A549 (cell line): ENCODE results near the gene GPANK1. TPM values are rescaled to one million over a fixed set of nuclear protein-coding genes. Genes with fewer than 3 reads are reported as not detected.

Source experiments
- ATAC-seq, 2 experiments: fragments of 200-7000 bp in 1 of 2; fragments of >200 bp in 1 of 2; cut with Nextera tagmentation in 1 of 2; cut with Tn5 transposase in 1 of 2; 3 replicates each; pipeline versions ENCODE4 v1.8.0 to v1.9.1; 2018 to 2020; ENCODE audit warnings: mild to moderate bottlenecking in 1 of 2, moderate library complexity in 1 of 2
- CTCF ChIA-PET: fragments of 300-600 bp; sonication (Branson Sonifier 250); formaldehyde crosslinking; extraction: SDS; loops from one replicate; lab custom pipeline; 2021; ENCODE audit warnings: antibody characterized with exemption, inconsistent platforms; lab: Yijun Ruan, JAX
- POLR2A ChIA-PET: fragments of 350-600 bp; formaldehyde crosslinking; extraction: SDS; loops from one replicate; lab custom pipeline; 2021; ENCODE audit warnings: antibody characterized with exemption, inconsistent platforms; lab: Yijun Ruan, JAX
- DNase-seq, 2 experiments: peaks; one replicate each; pipeline versions ENCODE4 v3.0.0 to v3.0.0-alpha.2; 2011 to 2016; ENCODE audit warnings: low read depth in 1 of 2, low spot score in 1 of 2
- FAIRE-seq: peaks from 2 replicates; lab custom pipeline; 2011; peaks lifted over from hg19 to GRCh38; lab: Jason Lieb, UNC
- H3K27ac ChIP-seq, 2 experiments: fragments of >200 bp; sonication (Bioruptor Twin); formaldehyde crosslinking; 3 replicates each; pipeline ENCODE4 v1.5.1; 2016 to 2017
- H3K4me1 ChIP-seq: fragments of >200 bp; sonication (Bioruptor Twin); formaldehyde crosslinking; 3 replicates; pipeline ENCODE4 v1.6.1; 2016
- H3K4me2 ChIP-seq: fragments of >200 bp; sonication (Bioruptor Twin); formaldehyde crosslinking; 3 replicates; pipeline ENCODE4 v1.6.1; 2016
- H3K4me3 ChIP-seq: fragments of >200 bp; sonication (Bioruptor Twin); formaldehyde crosslinking; 3 replicates; pipeline ENCODE4 v1.5.1; 2016
- H3K9me3 ChIP-seq: fragments of >200 bp; sonication (Bioruptor Twin); formaldehyde crosslinking; 3 replicates; pipeline ENCODE4 v1.6.1; 2016
- ATOH8 ChIP-seq: fragments of 250-450 bp; sonication (Bioruptor Pico); IDR thresholded peaks from 2 replicates; pipeline ENCODE4 v1.5.0; 2020; ENCODE audit warnings: low read depth, mild to moderate bottlenecking, moderate library complexity
- BHLHE40 ChIP-seq: IDR thresholded peaks from 2 replicates; pipeline ENCODE4 v1.6.1; 2012; ENCODE audit warnings: low read depth, low read length, inconsistent platforms
- CEBPB ChIP-seq, 2 experiments: fragments of >200 bp in 1 of 2; sonication (Bioruptor Twin) in 1 of 2; formaldehyde crosslinking in 1 of 2; IDR thresholded peaks; 2 replicates each; pipeline ENCODE4 v1.6.1; 2012 to 2016
- CHD2 ChIP-seq: fragments of 150-350 bp; IDR thresholded peaks from 2 replicates; pipeline ENCODE4 v1.6.1; 2014; ENCODE audit warnings: low read length; ENCODE audit not compliant: partially characterized antibody
- EP300 ChIP-seq, 2 experiments: fragments of >200 bp; sonication (Bioruptor Twin); formaldehyde crosslinking; IDR thresholded peaks; 2 replicates in 1 of 2; 3 replicates in 1 of 2; pipeline ENCODE4 v1.6.1; 2016 to 2017
- ESRRA ChIP-seq: fragments of 150-350 bp; IDR thresholded peaks from 2 replicates; pipeline ENCODE4 v1.6.1; 2014; ENCODE audit warnings: mild to moderate bottlenecking, low read length, borderline replicate concordance
- FOSB ChIP-seq: fragments of 250-450 bp; sonication (Bioruptor Pico); IDR thresholded peaks from 2 replicates; pipeline ENCODE4 v1.5.0; 2020; ENCODE audit warnings: mild to moderate bottlenecking, moderate library complexity
- HOXA7 ChIP-seq: fragments of 250-450 bp; sonication (Bioruptor Pico); IDR thresholded peaks from 2 replicates; pipeline ENCODE4 v1.5.0; 2020; ENCODE audit warnings: mild to moderate bottlenecking, moderate library complexity
- JUNB ChIP-seq: fragments of >200 bp; sonication (Bioruptor Twin); formaldehyde crosslinking; IDR thresholded peaks from 2 replicates; pipeline ENCODE4 v1.6.1; 2016
- KDM1A ChIP-seq: fragments of 200-600 bp; sonication (generic); IDR thresholded peaks from 2 replicates; pipeline ENCODE4 v1.6.1; 2016; ENCODE audit warnings: low read depth, mild to moderate bottlenecking
- KDM5A ChIP-seq: fragments of 200-600 bp; sonication (generic); IDR thresholded peaks from 2 replicates; pipeline ENCODE4 v1.6.1; 2016; ENCODE audit warnings: antibody characterized with exemption, mild to moderate bottlenecking
- MAFK ChIP-seq: fragments of 450-650 bp; IDR thresholded peaks from 2 replicates; pipeline ENCODE4 v1.6.1; 2014; ENCODE audit not compliant: partially characterized antibody
- MAZ ChIP-seq: fragments of 150-350 bp; IDR thresholded peaks from 2 replicates; pipeline ENCODE4 v1.6.1; 2014; ENCODE audit warnings: antibody characterized with exemption, low read depth, low read length, borderline replicate concordance
- NFE2L2 ChIP-seq: fragments of 150-350 bp; conservative IDR thresholded peaks from 2 replicates; pipeline ENCODE4 v1.6.1; 2014; ENCODE audit warnings: low read length
- NPAS2 ChIP-seq: fragments of 250-450 bp; sonication (Bioruptor Pico); IDR thresholded peaks from 2 replicates; pipeline ENCODE4 v1.8.0; 2022; ENCODE audit warnings: mild to moderate bottlenecking, moderate library complexity, borderline replicate concordance
- NR3C1 ChIP-seq: fragments of >200 bp; sonication (Bioruptor Twin); formaldehyde crosslinking; IDR thresholded peaks from 3 replicates; pipeline ENCODE4 v1.6.1; 2017
- RARB ChIP-seq: fragments of 250-450 bp; sonication (Bioruptor Pico); IDR thresholded peaks from 2 replicates; pipeline ENCODE4 v1.8.0; 2021; ENCODE audit warnings: mild to moderate bottlenecking, moderate library complexity
- RCOR1 ChIP-seq: fragments of 150-350 bp; IDR thresholded peaks from 2 replicates; pipeline ENCODE4 v1.6.1; 2014; ENCODE audit warnings: antibody characterized with exemption, low read length, low read depth
- RFX5 ChIP-seq: fragments of 450-650 bp; IDR thresholded peaks from 2 replicates; pipeline ENCODE4 v1.7.1; 2014; ENCODE audit warnings: antibody characterized with exemption, mild to moderate bottlenecking, moderate library complexity
- RNF2 ChIP-seq: fragments of 200-600 bp; sonication (generic); IDR thresholded peaks from 2 replicates; pipeline ENCODE4 v1.6.1; 2016; ENCODE audit warnings: low read depth, mild to moderate bottlenecking, antibody characterized with exemption, moderate library complexity, borderline replicate concordance
- SMC3 ChIP-seq: fragments of >200 bp; sonication (Bioruptor Twin); formaldehyde crosslinking; IDR thresholded peaks from 3 replicates; pipeline ENCODE4 v1.6.1; 2018; ENCODE audit warnings: inconsistent platforms
- ZC3H11A ChIP-seq: fragments of 450-650 bp; IDR thresholded peaks from 2 replicates; pipeline ENCODE4 v1.6.1; 2014; ENCODE audit warnings: antibody characterized with exemption, mild to moderate bottlenecking
- ZFP36 ChIP-seq: fragments of 450-650 bp; IDR thresholded peaks from 2 replicates; pipeline ENCODE4 v1.6.1; 2014; ENCODE audit warnings: borderline replicate concordance; ENCODE audit not compliant: partially characterized antibody
- ZNF302 ChIP-seq: fragments of 250-450 bp; sonication (Bioruptor Pico); IDR thresholded peaks from 2 replicates; pipeline ENCODE4 v1.9.0; 2021; ENCODE audit warnings: inconsistent platforms, mild to moderate bottlenecking, moderate library complexity
- WGBS: methylation state at CpG from one replicate; pipeline ENCODE4 v1.1.6; 2017; ENCODE audit errors: missing lambda C conversion rate; 5-methylcytosine and 5-hydroxymethylcytosine counted together
- polyA plus RNA-seq, 4 experiments: library from polyadenylated mRNA; depleted of rRNA in 3 of 4; stranded (reverse); fragments of >200 nt; fragmentation: RNase III in 1 of 4; extraction: RNeasy Plus Mini Kit Qiagen cat#74134 plus additional on column Dnase treatment in 1 of 4; gene quantifications; 2 replicates in 3 of 4; 3 replicates in 1 of 4; pipeline ENCODE4 v1.2.3, GENCODE V29; 2011 to 2017
- TF ChIP-seq, protein P1 (sequence below): fragments of 250-450 bp; sonication (Bioruptor Pico); IDR thresholded peaks from 2 replicates; pipeline ENCODE4 v1.5.0; 2021; ENCODE audit warnings: mild to moderate bottlenecking, moderate library complexity, borderline replicate concordance
- TF ChIP-seq, protein P2 (sequence below): fragments of >200 bp; sonication (Bioruptor Twin); formaldehyde crosslinking; IDR thresholded peaks from 3 replicates; pipeline ENCODE4 v1.6.1; 2016
- TF ChIP-seq, protein P3 (sequence below): fragments of >200 bp; sonication (Bioruptor Twin); formaldehyde crosslinking; IDR thresholded peaks from 2 replicates; pipeline ENCODE4 v1.6.1; 2016
- TF ChIP-seq, protein P4 (sequence below): fragments of 150-350 bp; IDR thresholded peaks from 2 replicates; pipeline ENCODE4 v1.6.1; 2014; ENCODE audit warnings: low read depth, mild to moderate bottlenecking, low read length

The GPANK1 gene
- polyA plus RNA-seq, 2 of the 4 experiments (the other 2 are of a cell fraction) = 11.0 TPM

DNA sequence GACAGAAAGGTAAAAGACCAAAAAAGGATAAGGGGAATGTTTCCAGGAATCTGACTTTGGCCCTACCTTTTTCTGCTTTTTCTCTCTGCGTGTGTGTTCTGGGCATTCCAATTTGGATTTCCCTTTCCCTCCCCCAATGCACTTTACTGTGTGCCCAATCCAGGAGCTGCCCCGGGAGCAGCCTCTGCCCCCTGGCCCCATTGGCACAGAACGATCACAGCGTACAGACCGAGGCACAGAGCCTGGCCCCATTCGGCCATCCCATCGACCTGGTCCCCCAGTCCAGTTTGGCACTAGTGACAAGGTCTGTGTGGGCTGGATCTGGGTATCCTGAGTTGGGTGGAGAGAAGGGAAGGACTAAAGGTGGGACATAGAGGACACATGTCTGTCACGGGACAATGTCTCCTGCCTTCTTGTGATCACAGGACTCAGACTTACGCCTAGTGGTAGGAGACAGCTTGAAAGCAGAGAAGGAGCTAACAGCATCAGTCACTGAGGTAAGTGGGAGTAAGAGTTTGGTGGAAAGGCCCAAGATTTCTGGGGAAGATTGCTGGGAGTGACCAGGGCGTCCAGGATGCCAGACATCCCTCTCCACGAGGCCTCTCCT, 29.7 kb downstream of the GPANK1 start:
- Histone ChIP-seq H3K9me3 (no peaks in the 10 kb centered on the region), H3K4me2 (no peak overlapping the region), H3K4me1 (no peaks in the 10 kb centered on the region), H3K4me3 (no peak overlapping the region)
- ChIA-PET CTCF (interaction anchor here (1.8 to 2.2 kb wide), 2 partner anchors 19 to 88 kb away, joined by 7 to 8 read pairs; partner anchors contain the start of genes ATP6V1G2 and NFKBIL1), POLR2A (interaction anchor here (1.5 kb wide), 1 partner anchor 17 kb away, joined by 3 read pairs; no protein-coding TSS in a partner anchor)
- ATAC-seq (no peak), FAIRE-seq (no peak), DNase-seq (no peak)
- 84% methylated on average over 11 of the region's 11 CpGs for WGBS
- TF ChIP-seq NR3C1 = no peak
- no peak for TF ChIP-seq MAZ
- TF ChIP-seq, protein P1, sequence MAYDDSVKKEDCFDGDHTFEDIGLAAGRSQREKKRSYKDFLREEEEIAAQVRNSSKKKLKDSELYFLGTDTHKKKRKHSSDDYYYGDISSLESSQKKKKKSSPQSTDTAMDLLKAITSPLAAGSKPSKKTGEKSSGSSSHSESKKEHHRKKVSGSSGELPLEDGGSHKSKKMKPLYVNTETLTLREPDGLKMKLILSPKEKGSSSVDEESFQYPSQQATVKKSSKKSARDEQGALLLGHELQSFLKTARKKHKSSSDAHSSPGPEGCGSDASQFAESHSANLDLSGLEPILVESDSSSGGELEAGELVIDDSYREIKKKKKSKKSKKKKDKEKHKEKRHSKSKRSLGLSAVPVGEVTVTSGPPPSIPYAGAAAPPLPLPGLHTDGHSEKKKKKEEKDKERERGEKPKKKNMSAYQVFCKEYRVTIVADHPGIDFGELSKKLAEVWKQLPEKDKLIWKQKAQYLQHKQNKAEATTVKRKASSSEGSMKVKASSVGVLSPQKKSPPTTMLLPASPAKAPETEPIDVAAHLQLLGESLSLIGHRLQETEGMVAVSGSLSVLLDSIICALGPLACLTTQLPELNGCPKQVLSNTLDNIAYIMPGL = no peak
- TF ChIP-seq JUNB = no peak
- no peak for TF ChIP-seq SMC3
- TF ChIP-seq FOSB (CRISPR knock-in tag) = no peak
- TF ChIP-seq, protein P2, sequence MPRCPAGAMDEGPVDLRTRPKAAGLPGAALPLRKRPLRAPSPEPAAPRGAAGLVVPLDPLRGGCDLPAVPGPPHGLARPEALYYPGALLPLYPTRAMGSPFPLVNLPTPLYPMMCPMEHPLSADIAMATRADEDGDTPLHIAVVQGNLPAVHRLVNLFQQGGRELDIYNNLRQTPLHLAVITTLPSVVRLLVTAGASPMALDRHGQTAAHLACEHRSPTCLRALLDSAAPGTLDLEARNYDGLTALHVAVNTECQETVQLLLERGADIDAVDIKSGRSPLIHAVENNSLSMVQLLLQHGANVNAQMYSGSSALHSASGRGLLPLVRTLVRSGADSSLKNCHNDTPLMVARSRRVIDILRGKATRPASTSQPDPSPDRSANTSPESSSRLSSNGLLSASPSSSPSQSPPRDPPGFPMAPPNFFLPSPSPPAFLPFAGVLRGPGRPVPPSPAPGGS = no peak
- TF ChIP-seq, protein P3, sequence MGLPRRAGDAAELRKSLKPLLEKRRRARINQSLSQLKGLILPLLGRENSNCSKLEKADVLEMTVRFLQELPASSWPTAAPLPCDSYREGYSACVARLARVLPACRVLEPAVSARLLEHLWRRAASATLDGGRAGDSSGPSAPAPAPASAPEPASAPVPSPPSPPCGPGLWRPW = no peak
- TF ChIP-seq KDM1A = no peak
- TF ChIP-seq RARB (CRISPR knock-in tag) = no peak
- TF ChIP-seq RCOR1 = no peak
- no peak for TF ChIP-seq RFX5
- TF ChIP-seq BHLHE40 = no peak
- TF ChIP-seq ESRRA = no peak
- no peak for TF ChIP-seq EP300 (IDR thresholded peaks at IDR 0.05)
- no peak for TF ChIP-seq ZFP36
- TF ChIP-seq CEBPB (IDR thresholded peaks at IDR 0.05) = no peak
- TF ChIP-seq ZC3H11A = no peak
- TF ChIP-seq, all 56 proteins: peak for 0
- H3K27ac ChIP-seq = no peak overlapping the region

GRCh38 chr6:31634131-31634530, 30.7 kb downstream of the GPANK1 start:
- ChIA-PET CTCF (interaction anchor here (0.7 to 2.2 kb wide), 3 partner anchors 9 to 87 kb away, joined by 3 to 8 read pairs (median 7); partner anchors contain the start of genes ATP6V1G2 and NFKBIL1), POLR2A (no interaction called here)
- no peak overlapping the region for H3K4me2 ChIP-seq
- TF ChIP-seq MAFK (no peak), NPAS2 (CRISPR knock-in tag) (no peak), ZNF302 (CRISPR knock-in tag) (no peak), NFE2L2 (no peak), KDM5A (no peak), ATOH8 (CRISPR knock-in tag) (no peak), CHD2 (no peak), RNF2 (no peak), HOXA7 (CRISPR knock-in tag) (no peak)
- TF ChIP-seq, protein P4, sequence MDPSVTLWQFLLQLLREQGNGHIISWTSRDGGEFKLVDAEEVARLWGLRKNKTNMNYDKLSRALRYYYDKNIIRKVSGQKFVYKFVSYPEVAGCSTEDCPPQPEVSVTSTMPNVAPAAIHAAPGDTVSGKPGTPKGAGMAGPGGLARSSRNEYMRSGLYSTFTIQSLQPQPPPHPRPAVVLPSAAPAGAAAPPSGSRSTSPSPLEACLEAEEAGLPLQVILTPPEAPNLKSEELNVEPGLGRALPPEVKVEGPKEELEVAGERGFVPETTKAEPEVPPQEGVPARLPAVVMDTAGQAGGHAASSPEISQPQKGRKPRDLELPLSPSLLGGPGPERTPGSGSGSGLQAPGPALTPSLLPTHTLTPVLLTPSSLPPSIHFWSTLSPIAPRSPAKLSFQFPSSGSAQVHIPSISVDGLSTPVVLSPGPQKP = no peak
- no peaks in the 10 kb centered on the region for H3K4me1 ChIP-seq
- FAIRE-seq = no peak
- WGBS = 88% methylated on average over 3 of the region's 3 CpGs
- no peak overlapping the region for H3K27ac ChIP-seq
- no peaks in the 10 kb centered on the region for H3K9me3 ChIP-seq
- DNase-seq = no peak
- ATAC-seq = no peak
- H3K4me3 ChIP-seq = no peak overlapping the region
